PC-9 (cell line): ENCODE results near the gene BZW2.

Experiments
- CTCF ChIP-seq: fragments of 200-600 bp; sonication (generic); conservative IDR thresholded peaks from 2 replicates; pipeline ENCODE4 v1.6.1; 2017; ENCODE audit warnings: mixed run types, antibody characterized with exemption, mild to moderate bottlenecking, moderate library complexity
- EZH2 ChIP-seq: fragments of 200-600 bp; sonication (generic); IDR thresholded peaks from 2 replicates; pipeline ENCODE4 v1.8.0; 2017; ENCODE audit warnings: antibody characterized with exemption, low read depth

- no peak for TF ChIP-seq CTCF
- no peak for TF ChIP-seq EZH2
Measured at GRCh38 chr7:16630654-16631053, 15.3 kb upstream of the BZW2 start.
